HEK293 (cell line): ENCODE results near the gene LAMB4.

Source experiments
- CTCF ChIA-PET: fragments of 350-600 bp; formaldehyde crosslinking; extraction: SDS; loops from one replicate; lab custom pipeline; 2021; ENCODE audit warnings: antibody characterized with exemption; lab: Yijun Ruan, JAX
- POLR2A ChIA-PET: fragments of 300-600 bp; formaldehyde crosslinking; extraction: SDS; loops from one replicate; lab custom pipeline; 2020; ENCODE audit warnings: antibody characterized with exemption, inconsistent platforms; lab: Yijun Ruan, JAX
- H3K27ac ChIP-seq: fragments of 200-500 bp; sonication (Bioruptor generic); 2 replicates; pipeline ENCODE4 v1.5.1; 2014; ENCODE audit warnings: low read depth, low read length, control low read depth, inconsistent platforms; ENCODE audit errors: extremely low read depth
- H3K36me3 ChIP-seq, 2 experiments: fragments of 200-500 bp in 1 of 2; sonication (Bioruptor generic) in 1 of 2; 1 replicate in 1 of 2; 2 replicates in 1 of 2; pipeline ENCODE4 v1.5.1; 2014 to 2017; ENCODE audit warnings: inconsistent platforms in 2 of 2, low read length in 2 of 2; ENCODE audit not compliant: control insufficient read depth in 2 of 2, insufficient read depth in 1 of 2
- H3K4me1 ChIP-seq: fragments of 200-500 bp; sonication (Bioruptor generic); 2 replicates; pipeline ENCODE4 v1.5.1; 2014; ENCODE audit warnings: mild to moderate bottlenecking, low read length, inconsistent platforms; ENCODE audit not compliant: control insufficient read depth, insufficient read depth
- H3K4me3 ChIP-seq: 2 replicates; pipeline ENCODE4 v1.5.1; 2011; ENCODE audit warnings: low read depth, mild to moderate bottlenecking, control low read depth, low read length, moderate library complexity
- H3K9me3 ChIP-seq: fragments of 200-500 bp; sonication (Bioruptor generic); 2 replicates; pipeline ENCODE4 v1.5.1; 2014; ENCODE audit warnings: low read depth, low read length, inconsistent platforms; ENCODE audit not compliant: control insufficient read depth, insufficient read depth
- GFI1B ChIP-seq: fragments of 450-650 bp; formaldehyde crosslinking; IDR thresholded peaks from 2 replicates; pipeline ENCODE4 v1.5.1; 2016; ENCODE audit warnings: missing biosample characterization, missing genetic modification characterization
- KLF1 ChIP-seq: fragments of 450-650 bp; formaldehyde crosslinking; IDR thresholded peaks from 2 replicates; pipeline ENCODE4 v1.5.1; 2016; ENCODE audit warnings: missing biosample characterization, missing genetic modification characterization
- PATZ1 ChIP-seq: fragments of 450-650 bp; formaldehyde crosslinking; IDR thresholded peaks from 2 replicates; pipeline ENCODE4 v1.5.1; 2016; ENCODE audit warnings: missing biosample characterization, missing genetic modification characterization
- REPIN1 ChIP-seq: fragments of 450-650 bp; formaldehyde crosslinking; IDR thresholded peaks from 2 replicates; pipeline ENCODE4 v1.5.1; 2017; ENCODE audit warnings: missing biosample characterization, missing genetic modification characterization, low read depth
- ZBTB17 ChIP-seq: fragments of 450-650 bp; formaldehyde crosslinking; IDR thresholded peaks from 2 replicates; pipeline ENCODE4 v1.5.1; 2016; ENCODE audit warnings: missing biosample characterization, missing genetic modification characterization
- ZFP69B ChIP-seq: fragments of 450-650 bp; formaldehyde crosslinking; IDR thresholded peaks from 2 replicates; pipeline ENCODE4 v1.5.1; 2016; ENCODE audit warnings: missing biosample characterization, missing genetic modification characterization
- ZNF121 ChIP-seq: fragments of 450-650 bp; formaldehyde crosslinking; IDR thresholded peaks from 2 replicates; pipeline ENCODE4 v1.5.1; 2016; ENCODE audit warnings: missing biosample characterization, missing genetic modification characterization
- ZNF146 ChIP-seq: fragments of 450-650 bp; formaldehyde crosslinking; IDR thresholded peaks from 2 replicates; pipeline ENCODE4 v1.5.1; 2016; ENCODE audit warnings: missing biosample characterization, missing genetic modification characterization
- ZNF202 ChIP-seq: fragments of 450-650 bp; formaldehyde crosslinking; IDR thresholded peaks from 2 replicates; pipeline ENCODE4 v1.5.1; 2016; ENCODE audit warnings: missing biosample characterization, missing genetic modification characterization, borderline replicate concordance
- ZNF274 ChIP-seq, 2 experiments: fragments of 200-500 bp in 1 of 2; fragments of 450-650 bp in 1 of 2; sonication (Bioruptor generic) in 1 of 2; formaldehyde crosslinking in 1 of 2; IDR thresholded peaks; 2 replicates each; pipeline versions ENCODE4 v1.5.1 to v1.6.1; 2014 to 2016; ENCODE audit warnings: borderline replicate concordance in 1 of 2, inconsistent platforms in 1 of 2, low read length in 1 of 2, missing biosample characterization in 1 of 2, missing genetic modification characterization in 1 of 2
- ZNF311 ChIP-seq: fragments of 450-650 bp; formaldehyde crosslinking; IDR thresholded peaks from 2 replicates; pipeline ENCODE4 v1.5.1; 2017; ENCODE audit warnings: missing biosample characterization, missing genetic modification characterization, borderline replicate concordance
- ZNF654 ChIP-seq: fragments of 450-650 bp; formaldehyde crosslinking; IDR thresholded peaks from 2 replicates; pipeline ENCODE4 v1.5.1; 2016; ENCODE audit warnings: low read depth, missing biosample characterization, missing genetic modification characterization
- ZNF791 ChIP-seq: fragments of 450-650 bp; formaldehyde crosslinking; IDR thresholded peaks from 2 replicates; pipeline ENCODE4 v1.5.1; 2016; ENCODE audit warnings: missing biosample characterization, missing genetic modification characterization
- ZNF837 ChIP-seq: fragments of 450-650 bp; formaldehyde crosslinking; IDR thresholded peaks from 2 replicates; pipeline ENCODE4 v1.5.1; 2016; ENCODE audit warnings: missing biosample characterization, missing genetic modification characterization
- ZSCAN23 ChIP-seq: fragments of 450-650 bp; formaldehyde crosslinking; IDR thresholded peaks from 2 replicates; pipeline ENCODE4 v1.5.1; 2016; ENCODE audit warnings: missing biosample characterization, missing genetic modification characterization
- ZSCAN30 ChIP-seq: fragments of 450-650 bp; IDR thresholded peaks from 2 replicates; pipeline ENCODE4 v1.5.1; 2018; ENCODE audit warnings: missing biosample characterization, mild to moderate bottlenecking, missing genetic modification characterization, moderate library complexity
- TF ChIP-seq, protein P1 (sequence below): fragments of 450-650 bp; formaldehyde crosslinking; IDR thresholded peaks from 2 replicates; pipeline ENCODE4 v1.5.1; 2017; ENCODE audit warnings: missing biosample characterization, missing genetic modification characterization
- TF ChIP-seq, protein P2 (sequence below): fragments of 450-650 bp; formaldehyde crosslinking; IDR thresholded peaks from 2 replicates; pipeline ENCODE4 v1.5.1; 2016; ENCODE audit warnings: missing biosample characterization, missing genetic modification characterization, low read depth
- TF ChIP-seq, protein P3 (sequence below): fragments of 450-650 bp; formaldehyde crosslinking; IDR thresholded peaks from 2 replicates; pipeline ENCODE4 v1.5.1; 2016; ENCODE audit warnings: missing biosample characterization, missing genetic modification characterization

Gene LAMB4

DNA sequence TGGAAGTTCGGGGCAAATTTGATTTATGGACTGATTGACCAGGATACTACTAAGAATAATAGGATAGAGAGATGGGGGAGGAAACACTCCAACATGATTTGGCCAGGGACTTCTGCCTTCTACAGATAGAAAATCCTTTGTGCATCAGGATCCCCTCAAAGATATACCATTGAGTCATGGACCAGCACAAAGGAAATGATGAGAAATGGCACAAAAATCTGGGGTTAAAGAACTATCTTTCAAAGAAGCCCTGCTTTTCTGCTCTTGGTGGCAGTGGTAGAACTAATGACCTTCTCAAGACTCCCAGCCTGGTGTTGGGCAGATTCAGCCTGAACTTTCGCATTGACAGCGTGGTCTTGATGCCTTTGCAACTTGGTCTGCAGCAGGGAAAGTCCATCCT, 99.6 kb downstream of the LAMB4 start:
- Histone ChIP-seq H3K4me1 (no peaks in the 10 kb centered on the region), H3K4me3 (no peak overlapping the region), H3K36me3 (no peaks in the 10 kb centered on the region), H3K27ac (no peak overlapping the region), H3K9me3 (no peaks in the 10 kb centered on the region)
- ChIA-PET POLR2A (interaction anchor here (0.7 kb wide), 1 partner anchor 29 kb away, joined by 3 read pairs; no protein-coding TSS in a partner anchor), CTCF (no interaction called here)
- TF ChIP-seq GFI1B (tag by site-specific recombination) (no peak), ZSCAN23 (tag by site-specific recombination) (no peak), ZSCAN30 (tag by site-specific recombination) (no peak)
- TF ChIP-seq, protein P1, sequence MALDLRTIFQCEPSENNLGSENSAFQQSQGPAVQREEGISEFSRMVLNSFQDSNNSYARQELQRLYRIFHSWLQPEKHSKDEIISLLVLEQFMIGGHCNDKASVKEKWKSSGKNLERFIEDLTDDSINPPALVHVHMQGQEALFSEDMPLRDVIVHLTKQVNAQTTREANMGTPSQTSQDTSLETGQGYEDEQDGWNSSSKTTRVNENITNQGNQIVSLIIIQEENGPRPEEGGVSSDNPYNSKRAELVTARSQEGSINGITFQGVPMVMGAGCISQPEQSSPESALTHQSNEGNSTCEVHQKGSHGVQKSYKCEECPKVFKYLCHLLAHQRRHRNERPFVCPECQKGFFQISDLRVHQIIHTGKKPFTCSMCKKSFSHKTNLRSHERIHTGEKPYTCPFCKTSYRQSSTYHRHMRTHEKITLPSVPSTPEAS (tag by site-specific recombination) = no peak

- H3K36me3 ChIP-seq = no peaks in the 10 kb centered on the region
- H3K27ac ChIP-seq = no peak overlapping the region
- TF ChIP-seq ZNF146 (no peak), ZNF274 (IDR thresholded peaks at IDR 0.05; ENCODE audit: low read length) (no peak), ZNF274 (tag by site-specific recombination; IDR thresholded peaks at IDR 0.05; ENCODE audit: borderline replicate concordance) (no peak), ZNF202 (tag by site-specific recombination) (no peak), ZBTB17 (tag by site-specific recombination) (no peak), ZNF311 (no peak), GFI1B (tag by site-specific recombination) (no peak), ZNF837 (tag by site-specific recombination) (no peak), ZFP69B (no peak), ZNF791 (tag by site-specific recombination) (no peak), REPIN1 (tag by site-specific recombination) (no peak)
- TF ChIP-seq, protein P2, sequence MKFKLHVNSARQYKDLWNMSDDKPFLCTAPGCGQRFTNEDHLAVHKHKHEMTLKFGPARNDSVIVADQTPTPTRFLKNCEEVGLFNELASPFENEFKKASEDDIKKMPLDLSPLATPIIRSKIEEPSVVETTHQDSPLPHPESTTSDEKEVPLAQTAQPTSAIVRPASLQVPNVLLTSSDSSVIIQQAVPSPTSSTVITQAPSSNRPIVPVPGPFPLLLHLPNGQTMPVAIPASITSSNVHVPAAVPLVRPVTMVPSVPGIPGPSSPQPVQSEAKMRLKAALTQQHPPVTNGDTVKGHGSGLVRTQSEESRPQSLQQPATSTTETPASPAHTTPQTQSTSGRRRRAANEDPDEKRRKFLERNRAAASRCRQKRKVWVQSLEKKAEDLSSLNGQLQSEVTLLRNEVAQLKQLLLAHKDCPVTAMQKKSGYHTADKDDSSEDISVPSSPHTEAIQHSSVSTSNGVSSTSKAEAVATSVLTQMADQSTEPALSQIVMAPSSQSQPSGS (tag by site-specific recombination) = no peak
- TF ChIP-seq, all 188 proteins: peak for 0
- no peaks in the 10 kb centered on the region for H3K9me3 ChIP-seq
- CTCF ChIA-PET = interaction anchor here (0.8 to 1.2 kb wide), 2 partner anchors 12 to 18 kb away, joined by 3 to 5 read pairs; no protein-coding TSS in a partner anchor
- no peaks in the 10 kb centered on the region; the same call in 1 of the 2 replicates for H3K4me1 ChIP-seq
- POLR2A ChIA-PET = no interaction called here
- no peak overlapping the region for H3K4me3 ChIP-seq
Observed at GRCh38 chr7:108029034-108029433, 101.1 kb downstream of the LAMB4 start.

DNA sequence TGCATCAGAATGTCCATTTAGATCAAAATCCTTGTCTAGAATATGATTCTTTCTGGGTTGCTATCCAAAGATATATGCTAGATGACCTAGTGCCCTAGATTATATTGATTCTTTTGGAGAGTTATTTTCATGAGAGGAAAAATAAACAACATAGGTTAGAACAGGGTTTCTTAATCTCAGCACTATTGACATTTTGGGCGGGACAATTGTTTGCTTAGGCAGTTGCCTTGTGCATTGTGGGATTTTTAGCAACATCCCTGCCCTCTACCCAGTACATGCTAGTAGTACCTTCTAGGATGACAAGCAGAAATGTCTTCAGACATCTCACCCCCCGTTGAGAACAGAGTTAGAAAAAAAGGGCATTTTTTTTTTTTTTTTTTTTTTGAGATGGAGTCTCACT, 102.0 kb downstream of the LAMB4 start:
- Histone ChIP-seq H3K9me3 (no peaks in the 10 kb centered on the region), H3K36me3 (no peaks in the 10 kb centered on the region), H3K4me3 (no peak overlapping the region), H3K27ac (no peak overlapping the region), H3K4me1 (no peaks in the 10 kb centered on the region; the same call in 1 of the 2 replicates)
- ChIA-PET POLR2A (no interaction called here), CTCF (no interaction called here)
- peak; percentile 77 for TF ChIP-seq KLF1 (tag by site-specific recombination)
- no peak for TF ChIP-seq ZNF121 (tag by site-specific recombination)
- TF ChIP-seq ZNF837 (tag by site-specific recombination) = no peak
- TF ChIP-seq, protein P3, sequence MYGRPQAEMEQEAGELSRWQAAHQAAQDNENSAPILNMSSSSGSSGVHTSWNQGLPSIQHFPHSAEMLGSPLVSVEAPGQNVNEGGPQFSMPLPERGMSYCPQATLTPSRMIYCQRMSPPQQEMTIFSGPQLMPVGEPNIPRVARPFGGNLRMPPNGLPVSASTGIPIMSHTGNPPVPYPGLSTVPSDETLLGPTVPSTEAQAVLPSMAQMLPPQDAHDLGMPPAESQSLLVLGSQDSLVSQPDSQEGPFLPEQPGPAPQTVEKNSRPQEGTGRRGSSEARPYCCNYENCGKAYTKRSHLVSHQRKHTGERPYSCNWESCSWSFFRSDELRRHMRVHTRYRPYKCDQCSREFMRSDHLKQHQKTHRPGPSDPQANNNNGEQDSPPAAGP (tag by site-specific recombination) = peak; percentile 30; the same call in 1 of the 2 replicates
- no peak for TF ChIP-seq ZNF654 (tag by site-specific recombination)
- TF ChIP-seq PATZ1 (tag by site-specific recombination) = no peak
